ENCODE data around the gene LRCH1. TPM values are rescaled to one million over a fixed set of nuclear protein-coding genes. Genes with fewer than 3 reads are reported as not detected.

LRCH1 gene
- total and polyA plus RNA-seq, 10 of the 15 experiments (the other 5 are each of a cell fraction or from before 2014, with no cell fraction given), result 5.3 to 48.9 (median 14.4) TPM

DNA sequence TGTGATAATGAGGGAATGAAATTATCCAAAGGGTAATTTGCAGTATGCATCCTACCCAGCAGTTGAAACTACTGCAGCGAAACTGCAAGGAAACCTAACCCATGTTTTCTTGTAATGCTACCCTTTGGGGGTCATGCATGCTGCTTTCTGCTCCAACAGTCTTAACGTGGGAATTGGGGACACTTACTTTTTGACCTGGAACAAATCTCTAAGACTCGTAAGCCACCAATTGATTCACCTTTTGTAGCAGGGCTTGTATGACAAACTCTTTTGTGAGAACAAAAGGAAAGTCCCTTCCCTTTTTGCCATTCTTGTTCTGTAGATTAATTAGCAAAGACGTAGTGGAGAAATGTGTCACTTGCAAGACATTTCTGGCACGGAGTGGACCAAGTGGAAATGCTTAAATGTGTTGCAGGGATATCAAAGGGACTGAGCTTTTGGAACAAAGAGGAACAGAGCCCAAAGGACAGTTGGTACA is 27.4 kb downstream of the LRCH1 start (continued):
- TF ChIP-seq DPF2 (IDR thresholded peaks at IDR 0.05), result peak; percentile 41; the same call in 1 of the 2 replicates
- no peak for TF ChIP-seq RBBP5 (conservative IDR thresholded peaks at IDR 0.05)
- TF ChIP-seq SREBF2 (IDR thresholded peaks at IDR 0.05; ENCODE audit: low read length), result no peak
- TF ChIP-seq ZNF622 (IDR thresholded peaks at IDR 0.05), result no peak
- TF ChIP-seq ZNF207 (IDR thresholded peaks at IDR 0.05; ENCODE audit: borderline replicate concordance), result 0 out of 2 replicates have a peak, but pooled peaks have one; percentile 32
- TF ChIP-seq NFXL1 (IDR thresholded peaks at IDR 0.05; ENCODE audit: borderline replicate concordance), result no peak
- no peak; the same call in 1 of the 2 replicates for TF ChIP-seq MTA3 (IDR thresholded peaks at IDR 0.05; ENCODE audit: borderline replicate concordance, low read length)
- peak; percentile 59 to 62; a peak in 2 of 4 replicates for TF ChIP-seq EP300 (IDR thresholded peaks at IDR 0.05; ENCODE audit: borderline replicate concordance in 1 of 2, control insufficient read depth in 1 of 2, low read depth in 2 of 2, low read length in 2 of 2)
- TF ChIP-seq, protein P1, sequence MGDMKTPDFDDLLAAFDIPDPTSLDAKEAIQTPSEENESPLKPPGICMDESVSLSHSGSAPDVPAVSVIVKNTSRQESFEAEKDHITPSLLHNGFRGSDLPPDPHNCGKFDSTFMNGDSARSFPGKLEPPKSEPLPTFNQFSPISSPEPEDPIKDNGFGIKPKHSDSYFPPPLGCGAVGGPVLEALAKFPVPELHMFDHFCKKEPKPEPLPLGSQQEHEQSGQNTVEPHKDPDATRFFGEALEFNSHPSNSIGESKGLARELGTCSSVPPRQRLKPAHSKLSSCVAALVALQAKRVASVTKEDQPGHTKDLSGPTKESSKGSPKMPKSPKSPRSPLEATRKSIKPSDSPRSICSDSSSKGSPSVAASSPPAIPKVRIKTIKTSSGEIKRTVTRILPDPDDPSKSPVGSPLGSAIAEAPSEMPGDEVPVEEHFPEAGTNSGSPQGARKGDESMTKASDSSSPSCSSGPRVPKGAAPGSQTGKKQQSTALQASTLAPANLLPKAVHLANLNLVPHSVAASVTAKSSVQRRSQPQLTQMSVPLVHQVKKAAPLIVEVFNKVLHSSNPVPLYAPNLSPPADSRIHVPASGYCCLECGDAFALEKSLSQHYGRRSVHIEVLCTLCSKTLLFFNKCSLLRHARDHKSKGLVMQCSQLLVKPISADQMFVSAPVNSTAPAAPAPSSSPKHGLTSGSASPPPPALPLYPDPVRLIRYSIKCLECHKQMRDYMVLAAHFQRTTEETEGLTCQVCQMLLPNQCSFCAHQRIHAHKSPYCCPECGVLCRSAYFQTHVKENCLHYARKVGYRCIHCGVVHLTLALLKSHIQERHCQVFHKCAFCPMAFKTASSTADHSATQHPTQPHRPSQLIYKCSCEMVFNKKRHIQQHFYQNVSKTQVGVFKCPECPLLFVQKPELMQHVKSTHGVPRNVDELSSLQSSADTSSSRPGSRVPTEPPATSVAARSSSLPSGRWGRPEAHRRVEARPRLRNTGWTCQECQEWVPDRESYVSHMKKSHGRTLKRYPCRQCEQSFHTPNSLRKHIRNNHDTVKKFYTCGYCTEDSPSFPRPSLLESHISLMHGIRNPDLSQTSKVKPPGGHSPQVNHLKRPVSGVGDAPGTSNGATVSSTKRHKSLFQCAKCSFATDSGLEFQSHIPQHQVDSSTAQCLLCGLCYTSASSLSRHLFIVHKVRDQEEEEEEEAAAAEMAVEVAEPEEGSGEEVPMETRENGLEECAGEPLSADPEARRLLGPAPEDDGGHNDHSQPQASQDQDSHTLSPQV (IDR thresholded peaks at IDR 0.05), result no peak
- no peak for TF ChIP-seq SP1 (IDR thresholded peaks at IDR 0.05; ENCODE audit: low read depth, low read length)
- TF ChIP-seq, protein P2, sequence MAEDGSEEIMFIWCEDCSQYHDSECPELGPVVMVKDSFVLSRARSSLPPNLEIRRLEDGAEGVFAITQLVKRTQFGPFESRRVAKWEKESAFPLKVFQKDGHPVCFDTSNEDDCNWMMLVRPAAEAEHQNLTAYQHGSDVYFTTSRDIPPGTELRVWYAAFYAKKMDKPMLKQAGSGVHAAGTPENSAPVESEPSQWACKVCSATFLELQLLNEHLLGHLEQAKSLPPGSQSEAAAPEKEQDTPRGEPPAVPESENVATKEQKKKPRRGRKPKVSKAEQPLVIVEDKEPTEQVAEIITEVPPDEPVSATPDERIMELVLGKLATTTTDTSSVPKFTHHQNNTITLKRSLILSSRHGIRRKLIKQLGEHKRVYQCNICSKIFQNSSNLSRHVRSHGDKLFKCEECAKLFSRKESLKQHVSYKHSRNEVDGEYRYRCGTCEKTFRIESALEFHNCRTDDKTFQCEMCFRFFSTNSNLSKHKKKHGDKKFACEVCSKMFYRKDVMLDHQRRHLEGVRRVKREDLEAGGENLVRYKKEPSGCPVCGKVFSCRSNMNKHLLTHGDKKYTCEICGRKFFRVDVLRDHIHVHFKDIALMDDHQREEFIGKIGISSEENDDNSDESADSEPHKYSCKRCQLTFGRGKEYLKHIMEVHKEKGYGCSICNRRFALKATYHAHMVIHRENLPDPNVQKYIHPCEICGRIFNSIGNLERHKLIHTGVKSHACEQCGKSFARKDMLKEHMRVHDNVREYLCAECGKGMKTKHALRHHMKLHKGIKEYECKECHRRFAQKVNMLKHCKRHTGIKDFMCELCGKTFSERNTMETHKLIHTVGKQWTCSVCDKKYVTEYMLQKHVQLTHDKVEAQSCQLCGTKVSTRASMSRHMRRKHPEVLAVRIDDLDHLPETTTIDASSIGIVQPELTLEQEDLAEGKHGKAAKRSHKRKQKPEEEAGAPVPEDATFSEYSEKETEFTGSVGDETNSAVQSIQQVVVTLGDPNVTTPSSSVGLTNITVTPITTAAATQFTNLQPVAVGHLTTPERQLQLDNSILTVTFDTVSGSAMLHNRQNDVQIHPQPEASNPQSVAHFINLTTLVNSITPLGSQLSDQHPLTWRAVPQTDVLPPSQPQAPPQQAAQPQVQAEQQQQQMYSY (CRISPR knock-in tag; IDR thresholded peaks at IDR 0.05), result no peak
- TF ChIP-seq, protein P3, sequence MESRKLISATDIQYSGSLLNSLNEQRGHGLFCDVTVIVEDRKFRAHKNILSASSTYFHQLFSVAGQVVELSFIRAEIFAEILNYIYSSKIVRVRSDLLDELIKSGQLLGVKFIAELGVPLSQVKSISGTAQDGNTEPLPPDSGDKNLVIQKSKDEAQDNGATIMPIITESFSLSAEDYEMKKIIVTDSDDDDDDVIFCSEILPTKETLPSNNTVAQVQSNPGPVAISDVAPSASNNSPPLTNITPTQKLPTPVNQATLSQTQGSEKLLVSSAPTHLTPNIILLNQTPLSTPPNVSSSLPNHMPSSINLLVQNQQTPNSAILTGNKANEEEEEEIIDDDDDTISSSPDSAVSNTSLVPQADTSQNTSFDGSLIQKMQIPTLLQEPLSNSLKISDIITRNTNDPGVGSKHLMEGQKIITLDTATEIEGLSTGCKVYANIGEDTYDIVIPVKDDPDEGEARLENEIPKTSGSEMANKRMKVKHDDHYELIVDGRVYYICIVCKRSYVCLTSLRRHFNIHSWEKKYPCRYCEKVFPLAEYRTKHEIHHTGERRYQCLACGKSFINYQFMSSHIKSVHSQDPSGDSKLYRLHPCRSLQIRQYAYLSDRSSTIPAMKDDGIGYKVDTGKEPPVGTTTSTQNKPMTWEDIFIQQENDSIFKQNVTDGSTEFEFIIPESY (IDR thresholded peaks at IDR 0.05), result no peak
- no peak for TF ChIP-seq ZNF24 (IDR thresholded peaks at IDR 0.05)
- TF ChIP-seq, protein P4, sequence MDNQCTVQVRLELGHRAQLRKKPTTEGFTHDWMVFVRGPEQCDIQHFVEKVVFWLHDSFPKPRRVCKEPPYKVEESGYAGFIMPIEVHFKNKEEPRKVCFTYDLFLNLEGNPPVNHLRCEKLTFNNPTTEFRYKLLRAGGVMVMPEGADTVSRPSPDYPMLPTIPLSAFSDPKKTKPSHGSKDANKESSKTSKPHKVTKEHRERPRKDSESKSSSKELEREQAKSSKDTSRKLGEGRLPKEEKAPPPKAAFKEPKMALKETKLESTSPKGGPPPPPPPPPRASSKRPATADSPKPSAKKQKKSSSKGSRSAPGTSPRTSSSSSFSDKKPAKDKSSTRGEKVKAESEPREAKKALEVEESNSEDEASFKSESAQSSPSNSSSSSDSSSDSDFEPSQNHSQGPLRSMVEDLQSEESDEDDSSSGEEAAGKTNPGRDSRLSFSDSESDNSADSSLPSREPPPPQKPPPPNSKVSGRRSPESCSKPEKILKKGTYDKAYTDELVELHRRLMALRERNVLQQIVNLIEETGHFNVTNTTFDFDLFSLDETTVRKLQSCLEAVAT (IDR thresholded peaks at IDR 0.05), result peak; percentile 36; the same call in 1 of the 2 replicates
- TF ChIP-seq, protein P5, sequence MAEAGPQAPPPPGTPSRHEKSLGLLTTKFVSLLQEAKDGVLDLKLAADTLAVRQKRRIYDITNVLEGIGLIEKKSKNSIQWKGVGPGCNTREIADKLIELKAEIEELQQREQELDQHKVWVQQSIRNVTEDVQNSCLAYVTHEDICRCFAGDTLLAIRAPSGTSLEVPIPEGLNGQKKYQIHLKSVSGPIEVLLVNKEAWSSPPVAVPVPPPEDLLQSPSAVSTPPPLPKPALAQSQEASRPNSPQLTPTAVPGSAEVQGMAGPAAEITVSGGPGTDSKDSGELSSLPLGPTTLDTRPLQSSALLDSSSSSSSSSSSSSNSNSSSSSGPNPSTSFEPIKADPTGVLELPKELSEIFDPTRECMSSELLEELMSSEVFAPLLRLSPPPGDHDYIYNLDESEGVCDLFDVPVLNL (IDR thresholded peaks at IDR 0.05; ENCODE audit: low read depth, low read length), result no peak

Measured in GM12878 (cell line).